ENCODE results near the gene BCAS2. TPM values are rescaled to one million over a fixed set of nuclear protein-coding genes. Genes with fewer than 3 reads are reported as not detected.

The BCAS2 gene
- total RNA-seq, 1 experiment from 2014 or later, result 30.1 TPM

DNA sequence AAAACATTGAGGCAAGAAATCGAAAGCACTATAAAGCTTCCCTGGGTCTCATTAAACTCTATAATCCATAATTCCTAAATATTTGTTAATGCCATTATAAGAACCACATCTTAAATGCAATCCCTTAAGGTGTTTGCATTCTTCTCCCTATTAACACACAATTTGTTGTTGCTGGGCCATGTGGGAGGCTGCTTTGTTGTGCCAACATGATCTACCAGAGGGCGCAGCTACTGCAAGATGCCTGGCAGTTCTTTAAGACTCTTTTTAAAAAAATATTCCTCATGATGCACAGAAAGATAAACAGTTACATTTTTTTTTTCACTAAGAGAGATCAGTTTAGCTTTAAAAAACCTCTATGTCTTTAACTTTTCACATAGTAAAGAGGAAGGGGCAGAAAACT, 39.0 kb upstream of the BCAS2 start:
- TF ChIP-seq, protein P1, sequence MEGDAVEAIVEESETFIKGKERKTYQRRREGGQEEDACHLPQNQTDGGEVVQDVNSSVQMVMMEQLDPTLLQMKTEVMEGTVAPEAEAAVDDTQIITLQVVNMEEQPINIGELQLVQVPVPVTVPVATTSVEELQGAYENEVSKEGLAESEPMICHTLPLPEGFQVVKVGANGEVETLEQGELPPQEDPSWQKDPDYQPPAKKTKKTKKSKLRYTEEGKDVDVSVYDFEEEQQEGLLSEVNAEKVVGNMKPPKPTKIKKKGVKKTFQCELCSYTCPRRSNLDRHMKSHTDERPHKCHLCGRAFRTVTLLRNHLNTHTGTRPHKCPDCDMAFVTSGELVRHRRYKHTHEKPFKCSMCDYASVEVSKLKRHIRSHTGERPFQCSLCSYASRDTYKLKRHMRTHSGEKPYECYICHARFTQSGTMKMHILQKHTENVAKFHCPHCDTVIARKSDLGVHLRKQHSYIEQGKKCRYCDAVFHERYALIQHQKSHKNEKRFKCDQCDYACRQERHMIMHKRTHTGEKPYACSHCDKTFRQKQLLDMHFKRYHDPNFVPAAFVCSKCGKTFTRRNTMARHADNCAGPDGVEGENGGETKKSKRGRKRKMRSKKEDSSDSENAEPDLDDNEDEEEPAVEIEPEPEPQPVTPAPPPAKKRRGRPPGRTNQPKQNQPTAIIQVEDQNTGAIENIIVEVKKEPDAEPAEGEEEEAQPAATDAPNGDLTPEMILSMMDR (IDR thresholded peaks at IDR 0.05; ENCODE audit: insufficient read depth in 1 of 2, low read depth in 1 of 2, low read length in 1 of 2, severe bottlenecking in 1 of 2, unreplicated experiment in 1 of 2), result no peak
- no peak overlapping the region for H3K4me3 Mint-ChIP-seq (ENCODE audit: unreplicated experiment)
- BruUV-seq (replicated peaks), result no TSS peak
- Histone ChIP-seq H3K36me3 (ENCODE audit: control insufficient read depth, insufficient read depth, low read length) (no peaks in the 10 kb centered on the region), H3K27me3 (replicated peaks; ENCODE audit: control insufficient read depth, insufficient read depth, low read length) (no peaks in the 10 kb centered on the region), H3K4me1 (no peaks in the 10 kb centered on the region), H3K4me3 (ENCODE audit: low read depth, low read length) (no peak overlapping the region), H3K9me3 (no peaks in the 10 kb centered on the region)
- intact Hi-C loops (cut with micrococcal nuclease; ENCODE audit: unreplicated experiment), result no loop called here
- no peak overlapping the region for H3K27ac Mint-ChIP-seq (ENCODE audit: unreplicated experiment)
- no peaks in the 10 kb centered on the region for H3K4me1 Mint-ChIP-seq (ENCODE audit: low read depth, unreplicated experiment)
- POLR2A ChIA-PET, result no interaction called here
- DNase-seq, result no peak
- no peaks in the 10 kb centered on the region for H3K27me3 Mint-ChIP-seq (ENCODE audit: insufficient read depth, unreplicated experiment)
- H3K36me3 Mint-ChIP-seq (ENCODE audit: insufficient read depth, unreplicated experiment), result no peaks in the 10 kb centered on the region
- CTCF ChIA-PET, result no interaction called here
- no peaks in the 10 kb centered on the region for H3K9me3 Mint-ChIP-seq (ENCODE audit: unreplicated experiment)

DNA sequence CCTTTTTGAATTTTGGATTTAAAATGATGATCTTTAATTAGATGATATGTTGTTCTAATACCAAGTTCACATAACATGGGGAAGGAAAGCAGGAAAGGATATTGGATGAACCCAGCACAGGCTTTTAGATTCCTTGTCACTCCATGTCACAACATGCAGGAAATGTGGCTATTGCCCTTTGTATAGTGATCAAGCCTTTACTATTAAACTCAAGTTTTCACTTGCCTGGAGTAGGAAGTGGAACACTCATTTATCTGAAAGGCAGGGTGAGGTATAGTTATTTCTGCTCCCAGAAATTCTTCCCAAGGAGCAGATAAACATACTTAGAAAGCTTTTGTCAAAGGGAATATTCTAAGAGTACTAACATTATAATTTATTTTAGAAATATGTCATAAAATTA, 37.2 kb upstream of the BCAS2 start:
- Mint-ChIP-seq H3K36me3 (ENCODE audit: insufficient read depth, unreplicated experiment) (no peaks in the 10 kb centered on the region), H3K27ac (ENCODE audit: unreplicated experiment) (no peak overlapping the region)

DNA sequence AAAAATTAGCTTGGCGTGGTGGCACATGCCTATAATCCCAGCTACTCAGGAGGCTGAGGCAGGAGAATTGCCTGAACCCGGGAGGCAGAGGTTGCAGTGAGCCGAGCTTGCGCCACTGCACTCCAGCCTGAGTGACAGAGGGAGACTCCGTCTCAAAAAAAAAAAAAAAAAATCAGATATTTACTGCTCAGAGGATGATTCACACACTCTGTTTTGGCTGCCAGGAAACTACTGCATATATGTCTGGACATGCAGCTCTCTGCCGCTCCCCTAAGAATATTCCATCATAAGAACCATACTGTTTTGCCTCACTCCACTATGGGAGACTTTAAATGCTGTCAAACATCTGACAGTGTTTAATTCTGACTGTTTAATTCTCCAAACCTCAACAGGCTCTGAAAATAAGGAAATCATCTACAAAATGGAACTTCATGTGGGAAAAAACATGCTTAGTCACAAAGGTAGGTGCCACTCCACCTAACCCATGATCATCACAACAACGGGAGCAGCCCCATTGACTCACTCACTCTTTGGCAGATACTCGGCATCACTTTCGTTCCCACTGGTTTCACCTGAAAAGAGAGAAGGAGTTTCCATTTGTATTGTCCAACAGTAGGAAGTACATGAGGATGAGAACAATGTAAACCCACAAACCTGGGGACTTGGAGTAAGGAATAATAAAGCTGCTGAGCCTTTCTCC, 29.3 kb upstream of the BCAS2 start:
- DNase-seq, result no peak
- Histone ChIP-seq H3K4me1 (no peaks in the 10 kb centered on the region), H3K36me3 (ENCODE audit: control insufficient read depth, insufficient read depth, low read length) (no peaks in the 10 kb centered on the region), H3K27me3 (replicated peaks; ENCODE audit: control insufficient read depth, insufficient read depth, low read length) (no peaks in the 10 kb centered on the region), H3K9me3 (no peaks in the 10 kb centered on the region), H3K4me3 (ENCODE audit: low read depth, low read length) (no peak overlapping the region)
- BruUV-seq (replicated peaks), result no TSS peak
- TF ChIP-seq, protein P1 (IDR thresholded peaks at IDR 0.05; ENCODE audit: insufficient read depth in 1 of 2, low read depth in 1 of 2, low read length in 1 of 2, severe bottlenecking in 1 of 2, unreplicated experiment in 1 of 2), result no peak
- CTCF ChIA-PET, result no interaction called here
- H3K4me3 Mint-ChIP-seq (ENCODE audit: unreplicated experiment), result no peak overlapping the region
- POLR2A ChIA-PET, result no interaction called here
- no peaks in the 10 kb centered on the region for H3K36me3 Mint-ChIP-seq (ENCODE audit: insufficient read depth, unreplicated experiment)
- H3K9me3 Mint-ChIP-seq (ENCODE audit: unreplicated experiment), result no peaks in the 10 kb centered on the region
- H3K27me3 Mint-ChIP-seq (ENCODE audit: insufficient read depth, unreplicated experiment), result no peaks in the 10 kb centered on the region
- intact Hi-C loops (cut with micrococcal nuclease; ENCODE audit: unreplicated experiment), result no loop called here
- H3K27ac Mint-ChIP-seq (ENCODE audit: unreplicated experiment), result no peak overlapping the region
- no peaks in the 10 kb centered on the region for H3K4me1 Mint-ChIP-seq (ENCODE audit: low read depth, unreplicated experiment)

More for the DNA sequence above, 37.2 kb upstream of the BCAS2 start:
- DNase-seq, result no peak
- TF ChIP-seq, protein P1 (IDR thresholded peaks at IDR 0.05; ENCODE audit: insufficient read depth in 1 of 2, low read depth in 1 of 2, low read length in 1 of 2, severe bottlenecking in 1 of 2, unreplicated experiment in 1 of 2), result no peak
- no peaks in the 10 kb centered on the region for H3K27me3 ChIP-seq (replicated peaks; ENCODE audit: control insufficient read depth, insufficient read depth, low read length)
- no peaks in the 10 kb centered on the region for H3K36me3 ChIP-seq (ENCODE audit: control insufficient read depth, insufficient read depth, low read length)
- H3K9me3 ChIP-seq, result no peaks in the 10 kb centered on the region
- H3K4me1 ChIP-seq, result no peaks in the 10 kb centered on the region
- Mint-ChIP-seq H3K9me3 (ENCODE audit: unreplicated experiment) (no peaks in the 10 kb centered on the region), H3K27me3 (ENCODE audit: insufficient read depth, unreplicated experiment) (no peaks in the 10 kb centered on the region), H3K4me3 (ENCODE audit: unreplicated experiment) (no peak overlapping the region), H3K4me1 (ENCODE audit: low read depth, unreplicated experiment) (no peaks in the 10 kb centered on the region)
- intact Hi-C loops (cut with micrococcal nuclease; ENCODE audit: unreplicated experiment), result no loop called here
- POLR2A ChIA-PET, result no interaction called here
- BruUV-seq (replicated peaks), result no TSS peak
- H3K4me3 ChIP-seq (ENCODE audit: low read depth, low read length), result no peak overlapping the region
- CTCF ChIA-PET, result no interaction called here
